Ishikawa (cell line): ENCODE measurements around the gene FRAS1.

Source experiments
- EGR1 ChIP-seq: IDR thresholded peaks from 2 replicates; pipeline ENCODE4 v1.6.1; 2012
- EP300 ChIP-seq: IDR thresholded peaks from 2 replicates; pipeline ENCODE4 v1.6.1; 2012; ENCODE audit warnings: borderline replicate concordance
- NFIC ChIP-seq: IDR thresholded peaks from 2 replicates; pipeline ENCODE4 v1.6.1; 2012
- RAD21 ChIP-seq: IDR thresholded peaks from 2 replicates; pipeline ENCODE4 v1.6.1; 2012; ENCODE audit warnings: low read depth
- REST ChIP-seq: IDR thresholded peaks from 2 replicates; pipeline ENCODE4 v1.6.1; 2012; ENCODE audit warnings: low read depth, mild to moderate bottlenecking
- TAF1 ChIP-seq: IDR thresholded peaks from 2 replicates; pipeline ENCODE4 v1.6.1; 2012; ENCODE audit warnings: low read depth, mild to moderate bottlenecking
- TCF12 ChIP-seq: IDR thresholded peaks from 2 replicates; pipeline ENCODE4 v1.6.1; 2012; ENCODE audit warnings: low read depth
- YY1 ChIP-seq: IDR thresholded peaks from 2 replicates; pipeline ENCODE4 v1.6.1; 2012; ENCODE audit warnings: low read depth
- ZBTB7A ChIP-seq: IDR thresholded peaks from 2 replicates; pipeline ENCODE4 v1.6.1; 2012; ENCODE audit warnings: low read depth
- TF ChIP-seq, protein P1 (sequence below): IDR thresholded peaks from 2 replicates; pipeline ENCODE4 v1.6.1; 2012

DNA sequence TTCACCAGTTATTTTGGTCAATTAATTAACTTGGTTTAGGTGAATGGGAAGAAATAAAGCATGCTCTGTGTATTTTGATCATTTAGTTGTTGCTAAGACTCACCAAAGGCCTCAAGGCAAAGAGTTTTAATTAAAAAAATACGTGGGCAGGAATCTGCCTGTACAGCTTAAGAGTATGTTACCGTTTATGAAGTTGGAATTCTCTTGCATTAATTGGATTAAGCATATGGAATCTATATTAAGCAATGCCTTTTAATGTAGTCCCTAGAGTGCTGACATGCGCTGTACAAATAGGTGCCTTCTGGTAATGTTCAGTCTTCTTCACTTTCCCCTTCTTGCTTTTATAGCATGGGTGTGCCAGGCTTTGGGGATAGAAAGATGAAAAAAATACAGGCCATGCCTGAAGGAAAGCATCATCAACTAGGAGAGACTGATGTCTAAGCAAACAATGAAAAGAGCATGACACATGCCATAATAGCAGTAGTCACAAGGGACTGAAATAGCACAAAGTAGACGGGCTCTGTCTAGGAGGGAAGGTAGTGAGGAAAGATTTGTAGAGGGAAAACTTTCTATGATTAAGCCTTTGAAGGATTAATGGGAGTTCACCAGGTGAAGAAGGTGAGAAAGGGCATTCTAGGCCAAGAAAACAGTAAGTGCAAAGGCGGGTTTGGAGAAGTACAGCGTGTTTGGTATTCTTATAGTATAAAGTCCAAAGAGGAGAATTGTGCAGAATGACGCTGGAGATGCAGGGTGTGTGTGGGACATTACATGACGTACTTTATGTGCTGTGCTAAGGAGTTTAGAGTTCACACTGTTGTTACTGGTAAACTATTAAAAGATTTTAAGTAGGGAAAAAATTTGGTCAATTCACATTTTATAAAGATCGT is 268.4 kb downstream of the FRAS1 start:
- TF ChIP-seq EP300, result no peak
- no peak for TF ChIP-seq EGR1
- no peak for TF ChIP-seq YY1
- TF ChIP-seq REST, result no peak
- TF ChIP-seq, protein P1, sequence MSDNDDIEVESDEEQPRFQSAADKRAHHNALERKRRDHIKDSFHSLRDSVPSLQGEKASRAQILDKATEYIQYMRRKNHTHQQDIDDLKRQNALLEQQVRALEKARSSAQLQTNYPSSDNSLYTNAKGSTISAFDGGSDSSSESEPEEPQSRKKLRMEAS, result no peak
- TF ChIP-seq TCF12, result no peak
- no peak for TF ChIP-seq TAF1
- TF ChIP-seq ZBTB7A, result no peak
- TF ChIP-seq RAD21, result no peak
- TF ChIP-seq NFIC, result no peak
